NAMALWA (cell line): ENCODE measurements around the gene SCN3A.

Experiments used
- DNase-seq: peaks from one replicate; pipeline ENCODE4 v3.0.0-alpha.2; 2015; ENCODE audit warnings: low spot score

The SCN3A gene

GRCh38 chr2:165203689-165204559, at the start of gene SCN3A:
Gene SCN3A, minus strand, starts transcription at chr2:165204050. Its CDS starts 27,656 bp downstream, at chr2:165176394.
- DNase-seq = peak; percentile 81

- DNase-seq = no peak
Measured at GRCh38 chr2:165253178-165253577, 49.3 kb upstream of the SCN3A start.

- DNase-seq = no peak
Measured at GRCh38 chr2:165251366-165251765, 47.5 kb upstream of the SCN3A start.

DNA sequence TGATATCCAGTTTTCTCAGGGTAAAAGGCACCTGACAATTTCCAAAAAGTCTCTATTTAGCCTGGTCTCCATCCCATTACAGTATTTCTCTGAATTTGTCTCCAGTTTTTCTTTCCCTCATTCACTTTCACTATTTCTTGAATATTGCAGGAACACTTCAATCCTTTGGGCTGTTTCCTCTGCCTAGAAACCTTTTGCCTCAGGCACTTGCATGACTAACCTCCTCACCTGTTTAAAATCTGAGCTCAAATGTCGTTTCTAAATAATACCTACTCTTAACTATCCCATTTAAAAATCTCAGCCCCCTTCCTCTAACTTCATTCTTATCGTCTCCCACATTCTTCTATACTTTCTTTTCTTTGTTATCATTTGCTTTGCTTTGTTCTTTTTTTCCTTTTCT, 44.4 kb upstream of the SCN3A start:
- DNase-seq = no peak

DNA sequence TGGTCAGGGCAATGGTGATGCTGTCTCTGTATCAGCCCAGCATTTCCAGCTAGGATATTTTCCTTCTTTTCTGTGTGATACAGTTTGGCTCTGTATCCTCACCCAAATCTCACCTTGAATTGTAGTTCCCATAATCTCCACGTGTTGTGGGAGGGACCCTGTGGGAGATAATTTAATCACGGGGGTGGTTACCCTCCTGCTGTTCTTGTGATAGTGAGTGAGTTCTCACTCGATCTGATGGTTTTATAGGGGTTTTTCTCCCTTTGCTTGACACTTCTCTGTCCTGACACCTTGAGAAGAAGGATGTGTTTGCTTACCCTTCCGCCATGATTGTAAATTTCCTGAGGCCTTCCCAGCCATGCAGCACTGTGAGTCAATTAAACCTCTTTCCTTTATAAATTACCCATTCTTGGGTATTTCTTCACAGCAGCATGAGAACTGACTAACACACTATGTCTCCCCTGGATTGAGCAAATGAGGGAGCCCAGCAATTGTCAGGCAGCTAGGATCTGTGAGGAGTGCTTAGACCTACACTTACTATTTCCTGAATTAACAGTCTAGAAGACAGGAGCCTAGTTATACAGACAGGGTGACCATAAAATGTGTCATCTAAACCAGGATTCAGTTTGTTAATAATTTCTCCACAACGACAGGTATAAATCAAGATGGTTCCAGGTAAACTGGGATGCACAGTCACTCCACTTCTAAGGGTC, 41.4 kb upstream of the SCN3A start:
- DNase-seq = no peak

DNA sequence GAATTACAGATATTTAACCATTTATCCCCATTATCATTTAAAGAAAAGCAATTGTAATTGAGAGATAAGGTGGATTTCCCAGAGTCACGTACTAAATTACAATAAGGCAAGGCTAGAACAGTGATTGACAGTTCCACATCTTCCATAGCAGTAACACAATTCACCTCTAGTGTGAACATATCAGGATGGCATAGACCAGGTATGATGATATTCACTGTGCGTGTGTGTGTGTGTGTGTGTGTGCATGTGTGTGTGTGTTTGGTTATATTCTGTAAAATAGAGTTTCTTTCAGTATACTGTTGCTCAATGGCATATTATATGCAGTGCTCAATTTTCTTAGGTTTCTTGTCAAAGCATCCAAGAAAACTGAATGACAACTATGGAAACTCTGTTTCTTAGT, 37.1 kb upstream of the SCN3A start:
- no peak for DNase-seq

DNA sequence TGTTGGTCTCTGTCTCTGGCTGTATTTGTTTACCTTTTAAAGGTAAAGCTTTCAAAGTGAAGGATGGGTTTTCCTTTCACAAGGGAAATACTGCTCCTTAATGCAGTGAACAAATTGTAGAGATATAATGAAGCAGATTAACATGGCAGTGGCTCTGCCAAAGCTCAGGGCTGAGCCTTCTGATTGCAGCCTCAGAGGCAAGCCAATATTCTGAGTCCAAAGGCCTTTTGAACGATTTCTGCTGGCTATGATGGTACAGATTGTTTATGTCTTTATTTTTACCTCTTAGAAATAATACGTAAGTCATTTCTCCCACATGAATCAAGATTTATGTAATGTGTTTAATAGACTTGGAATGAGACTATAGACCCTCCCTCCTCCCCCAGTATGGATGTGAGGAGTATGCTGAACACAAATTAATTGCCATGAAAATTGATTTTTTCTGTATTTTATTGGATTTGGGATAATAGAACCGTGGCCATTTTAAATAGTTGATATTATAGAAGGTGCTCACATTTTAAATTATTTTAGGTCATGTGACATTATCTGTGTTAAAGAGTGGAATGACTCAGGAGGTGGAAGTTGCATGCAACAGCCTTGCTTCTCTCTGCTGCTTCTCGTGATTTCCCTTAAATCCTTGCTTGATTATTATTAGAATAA, 36.1 kb upstream of the SCN3A start:
- DNase-seq = no peak

DNA sequence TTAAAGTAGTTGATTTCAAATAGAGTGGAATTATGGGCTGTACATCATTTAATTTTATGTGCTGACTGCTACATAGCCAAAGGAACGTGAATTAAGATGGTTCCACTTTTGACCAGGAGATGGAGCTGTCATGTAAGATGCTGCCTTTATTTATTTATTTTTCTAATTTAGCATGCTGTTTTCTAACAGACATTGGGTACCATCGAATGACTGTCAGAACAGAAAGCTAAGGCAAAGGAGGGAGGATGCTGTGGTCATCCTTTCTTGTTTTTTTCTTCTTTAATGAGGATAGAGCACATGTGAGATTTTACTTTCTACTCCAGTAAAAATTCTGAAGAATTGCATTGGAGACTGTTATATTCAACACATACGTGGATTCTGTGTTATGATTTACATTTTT, 35.4 kb upstream of the SCN3A start, which contains the start of gene SCN2A:
TSS of gene SCN2A (plus strand) at position 185 of the 400 bp plus-strand sequence. CDS start 56,410 bp downstream, outside the sequence.
- DNase-seq = peak; percentile 71

DNA sequence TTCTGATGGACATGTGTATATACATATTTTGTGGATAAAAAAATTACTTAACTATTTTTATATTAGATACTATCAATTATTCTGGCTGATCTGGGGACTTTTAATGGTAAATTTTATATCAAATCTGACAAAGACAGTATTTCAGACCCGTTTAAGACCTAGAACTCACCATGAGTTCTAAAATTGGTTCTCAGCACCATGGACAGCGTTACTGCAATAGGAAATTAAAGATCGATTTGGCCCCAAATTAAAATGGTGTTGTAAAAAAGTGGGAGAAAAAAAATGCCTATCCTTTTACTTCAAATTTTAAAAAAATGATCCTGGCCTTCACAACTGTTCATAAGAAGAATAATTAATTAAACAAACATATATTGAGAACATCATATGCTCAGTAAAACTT, 34.4 kb upstream of the SCN3A start:
- peak; percentile 33 for DNase-seq

DNA sequence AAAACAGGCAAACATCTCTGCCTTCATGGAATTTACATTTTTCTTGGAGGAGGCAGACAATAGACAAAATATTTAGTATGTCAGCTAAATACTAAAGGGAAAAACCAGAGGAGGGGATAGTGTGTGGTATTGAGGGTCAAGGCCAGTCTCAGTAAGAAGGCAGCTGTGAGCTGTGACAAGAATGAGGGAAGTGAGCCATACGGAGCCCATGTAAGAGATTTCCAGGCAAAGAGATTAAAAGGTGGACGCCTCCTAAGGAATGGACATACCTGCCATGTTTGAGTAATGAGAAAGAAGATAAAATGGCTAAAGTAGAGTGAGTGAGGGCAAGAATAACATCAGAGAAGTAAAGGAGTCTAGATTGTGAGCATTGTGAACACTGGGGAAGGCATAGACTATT, 33.2 kb upstream of the SCN3A start:
- DNase-seq = no peak

GRCh38 chr2:165227571-165227970, 23.7 kb upstream of the SCN3A start:
- no peak for DNase-seq

GRCh38 chr2:165224941-165225340, 21.1 kb upstream of the SCN3A start:
- DNase-seq = no peak

- no peak for DNase-seq
Measured at GRCh38 chr2:165219481-165219880, 15.6 kb upstream of the SCN3A start.

DNA sequence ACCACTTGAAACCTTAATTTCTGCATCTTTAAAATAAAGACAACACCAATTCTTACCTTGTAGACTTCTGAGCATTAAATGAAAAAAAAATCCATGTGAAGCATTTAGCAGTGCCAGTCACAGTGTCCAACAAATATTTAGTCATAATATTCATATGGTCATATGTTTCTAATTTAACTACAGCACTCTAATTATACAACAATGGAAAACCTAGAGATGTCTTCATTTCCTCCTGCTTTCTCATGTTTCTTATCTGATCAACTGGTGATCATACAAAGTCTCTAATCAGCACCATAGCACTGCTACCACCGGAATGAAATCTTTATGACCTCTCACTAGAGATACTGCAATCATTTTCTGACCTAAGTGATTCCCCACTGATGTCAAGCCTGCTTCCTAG, 10.2 kb upstream of the SCN3A start:
- no peak for DNase-seq

GRCh38 chr2:165208094-165208493, 4.2 kb upstream of the SCN3A start:
- no peak for DNase-seq

DNA sequence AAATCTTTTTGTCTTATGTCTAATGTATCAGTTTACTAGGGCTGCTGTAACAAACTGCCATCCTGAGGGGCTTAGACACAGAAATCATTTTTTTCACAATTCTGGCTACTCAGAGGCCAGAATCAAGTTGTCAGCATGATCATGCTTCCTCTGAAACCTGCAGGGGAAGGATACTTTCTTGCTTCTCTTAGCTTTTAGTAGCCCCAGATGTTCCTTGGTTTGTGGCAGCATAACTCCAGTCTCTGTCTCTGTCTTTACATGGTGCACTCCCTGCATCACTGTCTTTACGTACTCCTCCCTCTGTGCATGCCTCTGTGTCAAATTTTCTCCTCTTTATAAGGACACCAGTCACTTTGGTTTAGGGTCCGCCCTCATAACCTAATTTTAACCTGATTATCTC, 2.0 kb upstream of the SCN3A start:
- no peak for DNase-seq

GRCh38 chr2:165202239-165202638, 1.6 kb downstream of the SCN3A start:
- no peak for DNase-seq

GRCh38 chr2:165198181-165198580, 5.7 kb downstream of the SCN3A start:
- DNase-seq = no peak

DNA sequence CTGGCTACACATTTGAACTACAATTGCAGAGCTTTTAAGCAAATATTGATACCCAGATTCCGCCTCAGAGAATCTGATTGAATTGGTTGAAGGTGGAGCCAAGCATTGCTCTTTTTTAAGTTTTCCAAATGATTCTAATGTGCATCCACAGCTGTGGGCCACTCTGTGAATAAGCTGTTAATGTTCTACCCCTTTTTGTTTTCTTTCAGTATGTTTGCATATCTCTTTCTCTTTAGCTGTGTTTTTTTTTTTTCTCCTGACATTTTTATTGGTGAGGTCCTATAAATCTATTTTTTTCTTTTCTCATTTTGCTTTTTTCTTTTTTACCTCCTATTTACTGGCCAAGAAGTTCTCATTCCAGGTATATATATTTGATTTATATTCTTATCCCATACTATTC, 6.5 kb downstream of the SCN3A start:
- no peak for DNase-seq

GRCh38 chr2:165196411-165196810, 7.4 kb downstream of the SCN3A start:
- DNase-seq = no peak

DNA sequence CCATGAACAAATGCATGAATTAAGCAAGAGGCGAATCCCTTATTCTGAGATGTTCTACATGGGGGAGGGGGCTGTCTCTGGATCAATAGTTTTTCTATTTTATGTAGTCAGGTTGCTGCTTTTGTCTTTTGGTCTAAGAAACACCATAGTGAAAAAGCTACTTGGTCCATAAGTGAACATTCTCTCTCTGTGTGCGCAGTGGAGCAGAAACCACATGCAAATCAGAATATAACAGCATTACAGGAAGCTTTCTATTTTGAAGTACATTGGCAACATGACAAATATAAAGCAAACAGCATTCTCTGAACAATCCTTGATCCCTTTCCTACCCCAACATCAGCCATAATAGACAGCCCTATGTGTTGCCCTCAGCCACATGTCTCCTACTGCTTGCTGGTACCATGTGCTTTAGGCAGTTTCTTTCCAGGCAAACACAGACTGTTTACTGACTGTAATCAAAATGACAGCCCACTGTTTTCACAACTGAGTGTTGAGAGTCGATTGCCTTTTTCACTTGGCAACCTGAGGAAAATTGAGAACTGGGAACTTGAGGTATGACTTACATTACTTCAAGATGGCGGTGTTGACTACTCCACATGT, 10.6 kb downstream of the SCN3A start:
- peak; percentile 89 for DNase-seq

GRCh38 chr2:165192729-165193128, 11.1 kb downstream of the SCN3A start:
- peak; percentile 43 for DNase-seq
